SK-N-MC (cell line): ENCODE measurements around the gene PTPN9.

Experiments used
- EZH2 ChIP-seq: fragments of 200-600 bp; sonication (generic); IDR thresholded peaks from one replicate; pipeline ENCODE4 v1.6.1; 2017; ENCODE audit warnings: antibody characterized with exemption
- FOXP2 ChIP-seq: optimal IDR thresholded peaks from 2 replicates; pipeline ENCODE3; 2011; ENCODE audit warnings: mild to moderate bottlenecking, moderate library complexity; ENCODE audit not compliant: insufficient read depth; ENCODE audit errors: extremely low read length, control extremely low read depth
- POLR2AphosphoS5 ChIP-seq: IDR thresholded peaks from 2 replicates; pipeline ENCODE4 v1.6.1; 2012; ENCODE audit warnings: mild to moderate bottlenecking, low read depth, low read length, borderline replicate concordance

GRCh38 chr15:75422554-75422953, 156.6 kb downstream of the PTPN9 start:
- TF ChIP-seq FOXP2 (no peak), POLR2AphosphoS5 (no peak), EZH2 (no peak)
